Mammary epithelial cell (primary cell): ENCODE data around the gene SERPINB2.

Source experiments
- EZH2 ChIP-seq: IDR thresholded peaks from 2 replicates; pipeline ENCODE4 v1.6.1; 2012; ENCODE audit warnings: low read length, inconsistent platforms, borderline replicate concordance
- TF ChIP-seq, protein P1 (sequence below), 2 donors: IDR thresholded peaks in 1 of 2; conservative IDR thresholded peaks in 1 of 2; 2 replicates each; pipeline ENCODE4 v1.5.1; 2011 to 2012; ENCODE audit warnings: inconsistent platforms in 2 of 2, low read length in 2 of 2, mild to moderate bottlenecking in 2 of 2, control low read depth in 1 of 2, low read depth in 1 of 2; ENCODE audit not compliant: insufficient read depth in 1 of 2; ENCODE audit errors: extremely low read depth in 1 of 2

DNA sequence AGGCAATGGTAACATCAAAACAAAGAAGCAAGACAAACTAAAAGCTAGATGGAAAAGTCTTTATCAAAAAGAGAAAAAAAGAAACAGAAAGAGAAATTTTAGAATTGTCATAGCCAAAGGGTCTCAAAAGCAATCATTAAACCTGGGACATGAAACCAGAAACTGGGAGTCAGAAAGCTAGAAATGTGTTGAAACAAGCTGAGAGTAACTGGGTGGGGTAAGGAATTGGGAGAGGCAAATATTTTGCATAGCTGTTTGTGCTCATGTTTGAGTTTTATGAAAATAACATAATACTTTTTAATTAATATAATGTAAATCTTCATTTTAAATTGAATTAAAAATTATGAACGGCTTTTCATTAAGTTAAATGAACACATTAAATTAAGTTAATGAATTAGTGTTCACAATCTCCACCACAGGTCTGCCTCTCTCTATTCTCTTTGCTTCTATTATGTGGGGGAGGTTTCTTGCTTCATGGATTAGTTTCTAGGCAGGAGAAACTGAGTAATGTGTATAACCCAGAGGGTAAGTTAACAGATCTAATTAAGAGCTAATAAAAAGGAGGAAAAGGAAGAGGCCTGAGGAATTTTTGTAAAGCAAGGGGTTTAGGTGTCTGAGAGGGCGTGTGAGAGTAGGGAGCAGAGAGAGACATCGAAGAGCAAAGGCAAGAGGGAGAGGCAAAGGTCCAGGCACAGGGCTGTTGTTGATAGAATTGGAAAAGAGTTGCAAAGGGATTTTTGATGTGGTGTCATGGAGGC lies 20.0 kb upstream of the SERPINB2 start:
- no peak for TF ChIP-seq EZH2
- TF ChIP-seq, protein P1, sequence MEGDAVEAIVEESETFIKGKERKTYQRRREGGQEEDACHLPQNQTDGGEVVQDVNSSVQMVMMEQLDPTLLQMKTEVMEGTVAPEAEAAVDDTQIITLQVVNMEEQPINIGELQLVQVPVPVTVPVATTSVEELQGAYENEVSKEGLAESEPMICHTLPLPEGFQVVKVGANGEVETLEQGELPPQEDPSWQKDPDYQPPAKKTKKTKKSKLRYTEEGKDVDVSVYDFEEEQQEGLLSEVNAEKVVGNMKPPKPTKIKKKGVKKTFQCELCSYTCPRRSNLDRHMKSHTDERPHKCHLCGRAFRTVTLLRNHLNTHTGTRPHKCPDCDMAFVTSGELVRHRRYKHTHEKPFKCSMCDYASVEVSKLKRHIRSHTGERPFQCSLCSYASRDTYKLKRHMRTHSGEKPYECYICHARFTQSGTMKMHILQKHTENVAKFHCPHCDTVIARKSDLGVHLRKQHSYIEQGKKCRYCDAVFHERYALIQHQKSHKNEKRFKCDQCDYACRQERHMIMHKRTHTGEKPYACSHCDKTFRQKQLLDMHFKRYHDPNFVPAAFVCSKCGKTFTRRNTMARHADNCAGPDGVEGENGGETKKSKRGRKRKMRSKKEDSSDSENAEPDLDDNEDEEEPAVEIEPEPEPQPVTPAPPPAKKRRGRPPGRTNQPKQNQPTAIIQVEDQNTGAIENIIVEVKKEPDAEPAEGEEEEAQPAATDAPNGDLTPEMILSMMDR (conservative IDR thresholded peaks at IDR 0.05 in 1 of 2, IDR thresholded peaks at IDR 0.05 in 1 of 2; ENCODE audit: extremely low read depth in 1 of 2, insufficient read depth in 1 of 2, low read depth in 1 of 2, low read length in 2 of 2) = no peak
